GM21619 (cell line): ENCODE measurements around the gene TNFAIP8L3.

Experiments
- ATAC-seq: cut with Tn5 transposase; IDR thresholded peaks from one replicate; pipeline ENCODE4 v1.9.1; 2021; ENCODE audit not compliant: unreplicated experiment

The TNFAIP8L3 gene

GRCh38 chr15:51007131-51007666 is 87.5 kb downstream of the TNFAIP8L3 start:
- ATAC-seq, result no peak
